Memory B cell (primary cell): ENCODE data around the gene KLHL18.
A peak's percentile ranks its signal among the peaks of the same experiment; 100 is the strongest.
"Not testable (repeated sequence)": the region's sequence is repeated elsewhere in the genome, so short reads cannot be mapped to it uniquely, and the experiment has no call there.

Source experiments
- ATAC-seq: fragments of 150-1000 bp; cut with Tn5 transposase; 2 replicates; pipeline ENCODE4 v1.10.0; 2021; ENCODE audit warnings: low read depth, mild to moderate bottlenecking, moderate library complexity
- DNase-seq, 2 donors: peaks; one replicate each; pipeline ENCODE4 v3.0.0; 2022; ENCODE audit warnings: low spot score in 2 of 2
- H3K27ac Mint-ChIP-seq: one replicate; pipeline ENCODE4 v1.8.0; 2022; ENCODE audit warnings: mild to moderate bottlenecking, moderate library complexity, mixed read lengths
- H3K27me3 Mint-ChIP-seq: one replicate; pipeline ENCODE4 v1.8.0; 2022; ENCODE audit warnings: mixed read lengths
- H3K36me3 Mint-ChIP-seq: one replicate; pipeline ENCODE4 v1.8.0; 2022; ENCODE audit warnings: mild to moderate bottlenecking, mixed read lengths
- H3K4me1 Mint-ChIP-seq: one replicate; pipeline ENCODE4 v1.8.0; 2022; ENCODE audit warnings: mixed read lengths
- H3K4me3 Mint-ChIP-seq: one replicate; pipeline ENCODE4 v1.8.0; 2022; ENCODE audit warnings: mild to moderate bottlenecking, moderate library complexity, mixed read lengths
- H3K9me3 Mint-ChIP-seq: one replicate; pipeline ENCODE4 v1.8.0; 2022; ENCODE audit warnings: mixed read lengths

KLHL18 gene

DNA sequence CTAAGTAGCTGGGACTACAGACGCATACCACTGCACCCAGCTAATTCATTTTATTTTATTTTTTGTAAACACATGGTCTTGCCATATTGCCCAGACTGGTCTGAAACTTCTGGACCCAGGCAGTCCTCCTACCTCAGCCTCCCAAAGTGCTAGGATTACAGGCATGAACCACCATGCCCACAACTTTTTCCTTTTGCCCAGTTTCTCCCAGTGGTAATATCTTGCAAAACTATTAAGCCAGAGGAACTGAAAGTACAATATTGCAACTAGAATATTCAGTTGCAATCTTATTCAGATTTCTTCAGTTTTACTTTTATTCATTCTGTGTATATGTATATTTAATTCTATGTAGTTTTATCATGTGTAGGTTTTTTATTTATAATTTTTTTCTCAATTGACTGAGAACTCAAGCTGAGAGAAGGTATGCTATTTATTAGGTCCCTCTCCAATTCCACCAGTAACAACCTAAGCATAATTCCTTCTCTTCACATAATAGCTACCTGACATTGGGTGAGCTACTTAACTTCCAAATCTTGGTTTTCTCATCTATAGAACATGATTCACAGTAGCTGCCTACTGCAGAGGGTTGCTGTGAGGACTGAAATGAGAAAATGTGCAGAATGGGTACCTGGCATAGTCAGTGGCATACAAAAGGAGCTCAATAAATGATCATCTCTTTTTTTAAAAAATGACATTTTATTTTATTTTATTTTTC lies 30.8 kb downstream of the KLHL18 start:
- DNase-seq: no peak
- H3K36me3 Mint-ChIP-seq: peaks cover 8% of the 10 kb centered on the region
- H3K4me3 Mint-ChIP-seq: no peak overlapping the region
- ATAC-seq: no peak
- H3K9me3 Mint-ChIP-seq: no peaks in the 10 kb centered on the region
- H3K4me1 Mint-ChIP-seq: peaks cover 24% of the 10 kb centered on the region
- H3K27me3 Mint-ChIP-seq: no peaks in the 10 kb centered on the region
- no peak overlapping the region for H3K27ac Mint-ChIP-seq

DNA sequence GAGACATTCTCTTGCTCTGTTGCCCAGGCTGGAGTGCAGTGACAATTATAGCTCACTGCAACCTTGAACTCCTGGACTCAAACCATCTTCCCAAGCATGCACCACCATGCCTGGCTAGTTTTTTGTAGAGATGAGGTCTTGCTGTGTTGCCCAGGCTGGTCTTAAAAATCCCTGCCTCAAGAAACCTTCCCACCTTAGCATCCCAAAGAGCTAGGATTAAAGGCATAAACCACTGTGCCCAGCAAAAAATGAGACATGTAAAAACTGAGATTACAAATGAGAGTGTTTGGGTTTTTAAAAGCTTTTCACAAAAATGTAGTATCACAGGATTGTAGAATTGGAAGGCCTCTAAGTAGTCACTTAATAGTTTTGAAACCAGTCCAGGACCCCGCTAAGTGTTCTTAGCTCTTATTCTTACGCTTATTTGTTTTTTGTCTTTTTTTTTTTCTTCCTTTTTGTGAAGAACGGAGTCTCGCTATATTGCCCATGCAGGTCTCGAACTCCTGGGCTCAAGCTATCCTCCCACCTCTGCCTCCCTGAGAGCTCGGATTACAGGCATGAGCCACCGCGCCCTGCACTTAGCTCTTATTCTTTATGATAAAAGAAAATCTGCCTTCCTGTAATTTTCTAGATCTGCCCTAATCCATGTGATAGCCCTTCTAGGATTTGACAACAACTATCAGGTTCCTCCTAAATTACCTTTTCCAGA lies 31.5 kb downstream of the KLHL18 start:
- H3K27ac Mint-ChIP-seq: peak overlapping the region; percentile 54
- no peak for ATAC-seq
- H3K36me3 Mint-ChIP-seq: peaks cover 8% of the 10 kb centered on the region
- peaks cover 24% of the 10 kb centered on the region for H3K4me1 Mint-ChIP-seq
- H3K27me3 Mint-ChIP-seq: no peaks in the 10 kb centered on the region
- no peaks in the 10 kb centered on the region for H3K9me3 Mint-ChIP-seq
- no peak overlapping the region for H3K4me3 Mint-ChIP-seq
- no peak for DNase-seq

DNA sequence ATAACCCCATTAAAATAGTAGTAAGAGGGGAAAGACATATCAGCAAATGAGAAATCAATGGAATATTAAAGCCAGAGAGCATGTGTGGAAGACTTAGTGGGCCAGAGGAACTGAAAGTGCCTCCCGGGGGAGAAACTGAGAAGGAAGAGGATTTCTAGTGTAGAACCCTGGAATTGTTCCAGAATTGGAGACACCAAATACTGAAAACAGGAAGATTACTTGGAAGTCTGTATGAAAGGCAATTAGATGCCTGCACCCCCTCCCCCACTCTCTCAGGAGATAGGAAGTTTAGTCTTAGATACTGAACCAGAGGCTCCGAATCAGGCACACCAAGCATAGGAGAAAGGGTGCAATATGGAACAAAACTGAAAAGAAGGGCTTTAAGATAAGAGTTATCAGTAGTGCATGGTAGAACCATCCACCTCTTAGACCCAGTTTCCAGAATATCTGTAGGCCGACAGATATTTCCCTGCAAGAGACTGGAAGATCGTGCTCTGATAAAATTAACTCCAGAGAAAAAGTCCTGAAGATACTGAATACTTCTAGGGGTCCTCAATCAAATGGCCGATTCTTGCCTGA lies 32.4 kb downstream of the KLHL18 start:
- ATAC-seq: no peak
- peaks cover 23% of the 10 kb centered on the region for H3K4me1 Mint-ChIP-seq

DNA sequence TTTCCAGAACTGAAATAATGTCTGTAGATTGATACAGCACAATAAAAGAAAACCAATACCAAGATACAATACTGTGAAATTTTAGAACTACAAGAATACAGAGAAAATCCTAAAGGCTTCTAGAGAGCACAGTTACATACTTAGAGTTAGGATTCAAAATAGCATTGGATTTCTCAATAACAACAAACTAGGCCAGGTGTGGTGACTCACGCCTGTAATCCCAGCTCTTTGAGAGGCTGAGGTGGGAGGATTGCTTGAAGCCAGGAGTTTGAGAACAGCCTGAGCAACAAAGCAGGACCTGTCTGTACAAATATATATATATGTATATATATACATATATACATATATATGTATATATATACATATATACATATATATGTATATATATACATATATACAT lies 33.4 kb downstream of the KLHL18 start:
- Mint-ChIP-seq H3K36me3 (peaks cover 10% of the 10 kb centered on the region), H3K4me1 (peaks cover 17% of the 10 kb centered on the region), H3K27ac (peak overlapping the region; percentile 54)
- H3K4me3 Mint-ChIP-seq, DNase-seq, ATAC-seq, H3K27me3 Mint-ChIP-seq, H3K9me3 Mint-ChIP-seq: not testable (repeated sequence)

More for the DNA sequence above, 32.4 kb downstream of the KLHL18 start:
- Mint-ChIP-seq H3K36me3 (peaks cover 10% of the 10 kb centered on the region), H3K9me3 (no peaks in the 10 kb centered on the region), H3K4me3 (no peak overlapping the region), H3K27ac (peak overlapping the region; percentile 54), H3K27me3 (no peaks in the 10 kb centered on the region)
- no peak for DNase-seq

DNA sequence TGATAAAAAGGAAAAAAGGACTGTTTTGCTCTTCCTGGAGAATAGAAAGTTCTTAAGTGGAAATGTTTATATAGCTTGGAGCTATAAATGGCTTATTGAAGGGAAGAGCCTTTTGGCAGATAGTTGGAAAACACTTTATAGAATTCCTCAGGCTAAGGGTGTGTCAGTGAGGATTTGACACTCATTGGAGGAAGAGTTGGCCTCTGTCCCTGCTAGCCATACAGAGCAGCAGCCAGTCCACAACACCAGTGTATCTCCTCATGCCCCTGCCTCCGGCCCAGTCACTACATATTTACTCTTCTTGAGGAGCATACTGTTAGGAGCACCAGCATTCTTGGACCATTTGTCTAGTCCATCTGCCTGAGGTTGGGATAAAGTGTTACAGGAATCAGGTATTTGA lies 36.2 kb downstream of the KLHL18 start:
- Mint-ChIP-seq H3K27ac (peak overlapping the region; percentile 82), H3K9me3 (no peaks in the 10 kb centered on the region), H3K27me3 (no peaks in the 10 kb centered on the region), H3K4me1 (peaks cover 16% of the 10 kb centered on the region), H3K4me3 (no peak overlapping the region), H3K36me3 (peaks cover 23% of the 10 kb centered on the region)
- no peak for ATAC-seq
- no peak for DNase-seq

DNA sequence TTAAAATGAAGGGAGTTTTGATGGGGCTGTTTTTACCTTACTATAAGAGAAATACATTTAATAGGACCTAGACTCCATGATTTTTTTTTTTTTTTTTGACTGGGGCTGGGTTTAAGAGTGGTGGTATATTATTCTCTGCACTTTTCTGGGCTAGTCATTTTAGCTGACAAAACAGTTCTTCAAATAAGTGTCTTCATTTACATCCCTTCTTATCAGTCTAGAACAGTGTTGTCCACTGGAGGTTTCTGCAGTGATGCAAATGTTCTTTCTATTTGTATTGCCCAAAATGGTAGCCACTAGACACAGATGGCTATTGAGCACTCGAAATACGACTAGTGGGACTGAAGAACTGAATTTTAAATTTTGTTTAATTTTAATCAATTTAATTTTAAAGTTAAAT lies 37.2 kb downstream of the KLHL18 start:
- H3K4me1 Mint-ChIP-seq: peaks cover 10% of the 10 kb centered on the region
- H3K27me3 Mint-ChIP-seq: no peaks in the 10 kb centered on the region
- ATAC-seq (no peak), DNase-seq (no peak)
- H3K4me3 Mint-ChIP-seq: no peak overlapping the region
- H3K9me3 Mint-ChIP-seq: no peaks in the 10 kb centered on the region
- peak overlapping the region; percentile 72 for H3K27ac Mint-ChIP-seq
- H3K36me3 Mint-ChIP-seq: peaks cover 21% of the 10 kb centered on the region

DNA sequence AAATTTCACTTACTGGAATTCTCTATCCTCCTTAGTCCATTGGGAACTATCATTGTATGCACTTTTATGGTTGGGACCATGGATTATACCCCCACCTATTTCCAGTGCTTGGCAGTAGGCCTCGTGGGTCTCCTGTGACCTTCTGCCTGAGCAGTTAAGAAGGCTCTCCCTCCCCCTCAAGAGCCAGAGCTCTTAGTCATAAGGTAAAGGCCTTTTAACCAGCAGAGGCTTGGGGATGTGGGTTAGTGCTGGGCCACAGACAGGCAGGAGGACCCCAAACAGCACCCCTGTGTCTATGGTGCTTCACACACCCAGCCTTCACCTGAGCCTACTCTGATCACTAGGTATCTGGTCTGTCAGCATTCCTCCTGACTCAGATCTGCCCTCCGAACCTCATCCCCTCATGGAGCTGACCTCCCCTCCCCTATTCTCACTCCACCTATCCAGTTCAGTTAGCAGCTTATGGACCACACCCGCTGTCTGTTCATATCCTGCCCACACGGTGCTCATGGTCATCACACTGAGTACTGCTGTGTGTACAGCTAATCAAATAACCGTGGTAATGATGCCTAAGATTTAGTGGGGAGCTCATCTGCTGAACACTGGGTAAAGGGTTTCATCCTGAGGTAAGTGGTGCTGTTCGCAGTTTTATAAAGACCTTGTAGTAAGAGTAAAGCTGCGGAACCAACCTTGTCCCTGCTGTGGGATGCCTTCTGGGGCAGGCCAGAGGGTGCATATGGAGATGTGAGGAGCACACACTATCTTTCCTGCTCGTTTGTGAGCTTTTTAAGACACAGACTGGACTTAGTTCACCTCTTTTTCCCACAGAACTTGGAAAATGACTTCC lies 40.9 kb downstream of the KLHL18 start:
- no peak overlapping the region for H3K4me3 Mint-ChIP-seq
- no peaks in the 10 kb centered on the region for H3K9me3 Mint-ChIP-seq
- no peaks in the 10 kb centered on the region for H3K27me3 Mint-ChIP-seq
- no peak for DNase-seq
- H3K36me3 Mint-ChIP-seq: peaks cover 29% of the 10 kb centered on the region
- peaks cover 7% of the 10 kb centered on the region for H3K4me1 Mint-ChIP-seq
- ATAC-seq: no peak
- H3K27ac Mint-ChIP-seq: peak overlapping the region; percentile 81

DNA sequence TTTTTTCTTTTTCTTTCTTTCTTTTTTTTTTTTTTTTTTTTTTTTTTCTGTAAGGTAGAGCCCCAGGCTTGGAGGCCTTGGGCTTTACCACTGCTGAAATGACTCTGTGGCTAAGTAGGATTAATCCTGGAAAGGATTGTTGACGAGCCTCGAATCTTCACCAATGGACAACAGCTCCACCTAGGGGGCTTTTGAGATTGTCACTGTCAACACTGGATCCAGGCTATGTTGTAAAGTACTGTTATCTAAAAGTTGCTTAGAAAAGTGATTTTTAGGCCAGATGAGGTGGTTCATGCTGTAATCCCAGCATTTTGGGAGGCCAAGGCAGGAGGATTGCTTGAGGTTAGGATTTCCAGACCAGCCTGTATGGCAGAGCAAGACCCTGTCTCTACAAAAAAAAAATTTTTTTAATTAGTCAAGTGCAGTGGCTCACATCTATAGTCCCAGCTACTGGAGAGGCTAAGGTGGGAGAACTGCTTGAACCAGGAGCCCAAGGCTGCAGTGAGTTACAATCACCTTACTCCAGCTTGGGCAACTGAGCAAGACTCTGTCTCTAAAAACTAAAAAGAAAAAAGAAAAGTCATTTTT lies 41.6 kb downstream of the KLHL18 start:
- no peaks in the 10 kb centered on the region for H3K27me3 Mint-ChIP-seq
- H3K27ac Mint-ChIP-seq: no peak overlapping the region
- H3K36me3 Mint-ChIP-seq: peaks cover 33% of the 10 kb centered on the region
- H3K4me3 Mint-ChIP-seq: no peak overlapping the region
- no peaks in the 10 kb centered on the region for H3K9me3 Mint-ChIP-seq
- peaks cover 7% of the 10 kb centered on the region for H3K4me1 Mint-ChIP-seq
- ATAC-seq (peak; percentile 85), DNase-seq (peak; percentile 47 to 53)

DNA sequence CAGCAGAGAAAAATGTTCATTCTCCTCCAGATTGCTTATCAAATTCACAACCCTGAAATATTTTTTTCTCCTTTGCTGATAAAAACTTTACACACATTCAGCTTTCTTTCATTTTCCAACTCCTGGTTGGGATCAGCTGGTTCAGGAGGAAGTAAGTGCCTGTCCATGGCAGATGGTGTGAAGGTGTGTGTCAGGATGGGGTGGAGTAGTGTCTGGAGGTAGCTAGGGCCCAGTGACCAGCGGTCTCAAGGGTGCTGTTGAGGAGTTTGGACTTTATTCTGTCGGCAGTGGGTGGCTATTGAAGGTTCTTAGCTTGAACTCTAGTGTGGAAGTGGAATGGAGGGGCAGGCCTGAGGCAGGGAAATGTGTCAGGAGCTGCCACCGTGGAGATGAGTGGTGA lies 51.2 kb downstream of the KLHL18 start:
- Mint-ChIP-seq H3K9me3 (no peaks in the 10 kb centered on the region), H3K4me3 (no peak overlapping the region), H3K27ac (peak overlapping the region; percentile 9), H3K27me3 (no peaks in the 10 kb centered on the region), H3K4me1 (no peaks in the 10 kb centered on the region), H3K36me3 (peaks cover 46% of the 10 kb centered on the region)
- DNase-seq (no peak), ATAC-seq (no peak)

DNA sequence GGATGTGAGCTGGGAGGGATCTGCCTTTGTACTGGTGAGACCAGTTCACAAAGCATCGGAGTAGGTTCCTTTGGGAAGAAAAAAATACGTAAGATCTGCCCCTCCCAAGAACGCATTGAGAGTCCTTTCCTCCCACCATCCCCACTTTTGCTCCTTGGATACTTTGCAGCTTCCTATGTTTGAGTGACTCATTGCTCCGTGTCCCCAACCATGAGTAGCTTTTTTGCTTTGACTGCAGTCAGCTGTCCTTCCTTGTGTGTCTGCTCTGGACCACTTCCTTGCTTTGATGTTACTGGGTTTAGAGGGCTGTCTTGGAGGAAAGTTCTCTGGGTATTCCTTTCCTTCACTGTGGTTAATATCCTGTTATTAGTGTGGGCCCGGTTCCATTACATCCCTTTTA lies 54.9 kb downstream of the KLHL18 start:
- H3K27me3 Mint-ChIP-seq: no peaks in the 10 kb centered on the region

DNA sequence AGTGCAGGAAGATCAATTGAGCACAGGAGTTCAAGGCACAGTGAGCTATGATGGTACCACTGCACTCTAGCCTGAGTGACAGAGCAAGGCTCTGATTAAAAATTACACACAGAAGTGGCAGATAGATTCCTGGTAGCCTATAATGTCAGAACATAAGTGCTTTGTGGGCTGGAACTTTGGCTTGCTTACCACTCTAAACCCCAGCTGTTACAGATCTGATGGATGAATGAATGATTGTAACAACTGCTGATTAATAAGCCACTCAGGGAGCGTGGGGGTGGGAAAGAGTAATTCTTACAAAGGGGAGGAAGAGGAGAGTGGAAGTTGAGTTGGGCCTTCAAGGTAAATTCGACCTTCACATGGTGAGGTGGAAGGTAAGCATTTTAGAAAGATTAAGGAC lies 57.2 kb downstream of the KLHL18 start:
- Mint-ChIP-seq H3K27me3 (no peaks in the 10 kb centered on the region), H3K4me1 (peaks cover 1% of the 10 kb centered on the region), H3K27ac (no peak overlapping the region), H3K9me3 (no peaks in the 10 kb centered on the region), H3K4me3 (no peak overlapping the region), H3K36me3 (peaks cover 38% of the 10 kb centered on the region)
- DNase-seq (no peak), ATAC-seq (no peak)

More for the DNA sequence above, 54.9 kb downstream of the KLHL18 start:
- Mint-ChIP-seq H3K4me3 (no peak overlapping the region), H3K9me3 (no peaks in the 10 kb centered on the region), H3K27ac (no peak overlapping the region), H3K36me3 (peaks cover 44% of the 10 kb centered on the region), H3K4me1 (no peaks in the 10 kb centered on the region)
- DNase-seq: no peak
- no peak for ATAC-seq

DNA sequence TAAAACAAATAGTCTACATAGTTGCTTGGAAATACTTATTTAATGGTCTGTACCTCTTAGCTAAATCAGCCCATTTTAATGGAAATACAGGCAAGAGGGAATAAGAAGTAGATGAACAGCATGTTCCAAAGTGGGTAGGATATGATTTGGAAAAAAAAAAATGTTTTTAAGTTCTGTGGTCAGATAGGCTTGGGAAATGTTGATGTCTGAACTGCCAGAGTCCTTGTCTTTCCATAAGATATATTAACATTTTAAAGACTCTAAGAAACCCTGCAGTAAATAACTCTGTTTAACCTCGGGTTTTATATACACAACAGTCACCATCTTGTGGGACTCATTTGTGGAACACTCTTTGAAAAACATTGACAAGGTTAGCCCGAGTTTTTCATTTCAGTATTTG lies 58.1 kb downstream of the KLHL18 start:
- H3K4me1 Mint-ChIP-seq: peaks cover 8% of the 10 kb centered on the region
- ATAC-seq (no peak), DNase-seq (no peak)
- no peaks in the 10 kb centered on the region for H3K9me3 Mint-ChIP-seq
- H3K27ac Mint-ChIP-seq: no peak overlapping the region
- H3K27me3 Mint-ChIP-seq: no peaks in the 10 kb centered on the region
- H3K4me3 Mint-ChIP-seq: no peak overlapping the region
- H3K36me3 Mint-ChIP-seq: peaks cover 39% of the 10 kb centered on the region

DNA sequence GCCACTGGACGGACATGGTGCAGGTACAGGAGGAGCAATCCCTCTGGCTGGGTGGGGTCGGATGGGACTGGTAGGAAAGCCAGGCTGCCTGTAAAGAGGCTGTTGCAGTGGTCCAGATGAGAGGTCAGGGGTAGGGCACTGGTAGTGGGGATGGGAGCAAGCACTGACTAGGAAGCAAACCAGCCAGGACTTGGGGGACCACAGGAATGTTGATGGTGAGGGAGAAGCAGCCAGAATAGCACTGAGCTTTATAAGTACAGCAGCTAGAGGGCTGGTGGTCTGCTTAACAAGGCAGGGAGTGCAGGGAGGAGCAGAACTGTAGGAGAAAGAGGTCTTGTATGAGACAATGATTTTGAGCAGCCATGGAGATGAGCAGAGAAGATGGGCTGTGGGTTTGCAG lies 59.4 kb downstream of the KLHL18 start:
- no peak for ATAC-seq
- H3K4me1 Mint-ChIP-seq: peaks cover 16% of the 10 kb centered on the region
- peaks cover 31% of the 10 kb centered on the region for H3K36me3 Mint-ChIP-seq
- H3K4me3 Mint-ChIP-seq: no peak overlapping the region
- H3K27ac Mint-ChIP-seq: no peak overlapping the region
- DNase-seq: no peak
- no peaks in the 10 kb centered on the region for H3K27me3 Mint-ChIP-seq
- no peaks in the 10 kb centered on the region for H3K9me3 Mint-ChIP-seq
